Stimulated activated memory B cell treated with anti-CD40 and anti-IgM and Interleukin-4, amounts not matched to agents 10 μg/mL and 1 μg/mL and 100 μg/mL, for 72 hours (primary cell): ENCODE data around the gene OTX2.

ENCODE experiments used
- ATAC-seq: fragments of 150-1000 bp; cut with Tn5 transposase; 2 replicates; pipeline ENCODE4 v1.10.0; 2021
- H3K27ac Mint-ChIP-seq: one replicate; pipeline ENCODE4 v1.8.0; 2022; ENCODE audit warnings: mild to moderate bottlenecking, mixed read lengths
- H3K27me3 Mint-ChIP-seq: one replicate; pipeline ENCODE4 v1.8.0; 2022; ENCODE audit warnings: mixed read lengths
- H3K36me3 Mint-ChIP-seq: one replicate; pipeline ENCODE4 v1.8.0; 2022; ENCODE audit warnings: mixed read lengths
- H3K4me1 Mint-ChIP-seq: one replicate; pipeline ENCODE4 v1.8.0; 2022; ENCODE audit warnings: mixed read lengths
- H3K4me3 Mint-ChIP-seq: one replicate; pipeline ENCODE4 v1.8.0; 2022; ENCODE audit warnings: mild to moderate bottlenecking, moderate library complexity, mixed read lengths
- H3K9me3 Mint-ChIP-seq: one replicate; pipeline ENCODE4 v1.8.0; 2022; ENCODE audit warnings: mixed read lengths

The OTX2 gene

DNA sequence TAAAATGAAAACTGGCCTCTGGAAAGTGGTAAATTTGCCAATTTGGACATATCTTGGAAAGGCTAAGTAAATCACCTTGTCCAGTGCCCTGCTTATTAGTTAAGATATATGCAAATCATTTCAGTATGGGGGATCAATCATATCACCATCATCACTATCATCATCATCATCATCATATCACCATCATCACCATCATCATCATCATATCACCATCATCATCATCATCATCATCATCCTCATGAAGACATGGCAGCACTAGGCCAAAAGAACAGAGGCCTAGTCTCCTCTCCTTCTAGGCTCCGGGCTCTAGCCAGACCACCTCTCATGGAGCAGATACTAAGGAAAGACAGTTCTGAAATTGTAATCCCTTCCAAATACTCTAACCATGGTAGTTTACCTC is 20.3 kb downstream of the OTX2 start:
- Mint-ChIP-seq H3K27me3 (peaks cover 30% of the 10 kb centered on the region), H3K9me3 (peaks cover 4% of the 10 kb centered on the region), H3K36me3 (no peaks in the 10 kb centered on the region), H3K4me3 (no peak overlapping the region), H3K4me1 (no peaks in the 10 kb centered on the region), H3K27ac (no peak overlapping the region)
- ATAC-seq: no peak

GRCh38 chr14:56787530-56787929 is 22.7 kb downstream of the OTX2 start:
- Mint-ChIP-seq H3K9me3 (no peaks in the 10 kb centered on the region), H3K4me1 (no peaks in the 10 kb centered on the region), H3K27me3 (peaks cover 14% of the 10 kb centered on the region), H3K36me3 (no peaks in the 10 kb centered on the region), H3K4me3 (no peak overlapping the region), H3K27ac (no peak overlapping the region)
- ATAC-seq: no peak

DNA sequence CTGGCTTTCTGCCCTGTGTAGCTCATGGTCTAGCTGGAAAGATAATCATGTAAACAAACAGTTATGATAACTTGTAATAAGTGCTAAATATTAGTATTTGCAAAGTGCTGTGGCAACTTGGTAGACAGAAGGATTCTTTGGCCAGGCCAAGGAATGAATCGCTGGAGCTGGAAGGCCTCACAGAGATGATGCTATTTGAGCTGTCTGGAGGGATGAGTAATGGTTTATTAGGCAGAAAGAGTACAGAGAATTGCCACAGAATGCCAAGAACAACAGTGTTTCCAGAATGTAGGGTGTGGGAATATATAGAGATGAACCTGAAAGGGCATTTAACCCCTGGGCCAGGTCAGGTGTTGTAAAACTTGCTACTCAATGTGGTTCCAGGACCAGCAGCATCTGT is 27.6 kb downstream of the OTX2 start:
- Mint-ChIP-seq H3K27me3 (peaks cover under 1% of the 10 kb centered on the region), H3K36me3 (no peaks in the 10 kb centered on the region), H3K4me1 (no peaks in the 10 kb centered on the region), H3K27ac (no peak overlapping the region), H3K9me3 (no peaks in the 10 kb centered on the region), H3K4me3 (no peak overlapping the region)
- no peak for ATAC-seq

- H3K4me3 Mint-ChIP-seq: no peak overlapping the region
- H3K4me1 Mint-ChIP-seq: no peaks in the 10 kb centered on the region
- no peaks in the 10 kb centered on the region for H3K27me3 Mint-ChIP-seq
- no peak for ATAC-seq
- H3K36me3 Mint-ChIP-seq: no peaks in the 10 kb centered on the region
- no peaks in the 10 kb centered on the region for H3K9me3 Mint-ChIP-seq
- H3K27ac Mint-ChIP-seq: no peak overlapping the region
Measured at GRCh38 chr14:56774503-56774902, 35.8 kb downstream of the OTX2 start.

DNA sequence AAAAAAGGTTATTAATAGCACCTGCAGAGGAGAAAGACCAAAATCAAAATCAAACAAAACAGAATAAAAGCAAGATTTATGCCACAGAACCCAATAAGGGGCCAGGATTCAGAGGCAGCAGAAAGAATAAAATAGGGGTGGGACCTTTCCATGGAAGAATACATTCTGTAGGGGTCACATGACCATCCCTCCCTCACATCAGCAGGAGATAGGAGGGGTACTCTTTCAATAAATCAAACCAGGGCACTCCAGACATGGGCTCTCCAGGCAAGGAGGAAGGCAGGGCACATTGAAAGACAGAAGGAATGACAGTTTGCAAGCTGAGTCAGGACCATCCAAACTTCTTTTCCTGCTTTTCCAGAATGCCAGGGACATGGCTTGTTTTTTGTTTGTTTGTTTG is 39.8 kb downstream of the OTX2 start:
- no peak overlapping the region for H3K27ac Mint-ChIP-seq
- H3K4me3 Mint-ChIP-seq: no peak overlapping the region
- H3K4me1 Mint-ChIP-seq: no peaks in the 10 kb centered on the region

DNA sequence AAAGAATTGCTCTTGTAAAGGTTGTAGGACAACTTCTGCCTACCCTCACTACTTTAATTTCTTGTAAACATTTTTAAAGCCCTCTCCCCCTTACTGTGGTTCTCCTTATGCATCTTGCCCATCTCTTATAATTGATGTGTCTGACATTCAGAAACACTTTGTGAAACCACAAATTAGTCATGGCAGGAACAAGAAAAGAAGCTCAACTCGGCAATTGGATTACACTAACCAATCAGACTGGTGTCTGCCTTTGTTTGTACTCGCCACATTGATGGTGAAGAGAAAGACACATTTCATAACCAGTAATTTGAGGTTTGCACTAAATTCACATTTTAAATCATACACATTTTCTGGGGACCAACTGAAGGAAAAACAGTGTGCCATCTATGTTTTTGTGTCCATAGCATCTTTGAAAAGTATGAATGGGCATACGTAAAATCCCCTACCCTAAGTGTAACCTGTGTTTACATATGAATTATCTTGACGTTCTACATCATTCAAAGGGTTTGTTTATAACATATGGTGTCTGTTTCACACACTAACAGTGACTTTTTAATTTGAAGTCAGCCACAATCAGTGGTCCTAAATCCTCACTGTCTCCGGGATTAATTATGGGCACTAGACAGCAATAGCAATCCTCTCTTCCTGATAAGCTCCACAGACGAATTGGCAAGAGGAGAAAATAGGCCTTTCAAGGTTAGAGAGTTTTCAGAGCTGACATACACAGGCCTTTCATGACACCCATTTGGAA is 49.9 kb downstream of the OTX2 start:
- Mint-ChIP-seq H3K4me1 (no peaks in the 10 kb centered on the region), H3K27me3 (no peaks in the 10 kb centered on the region)

More for the DNA sequence above, 39.8 kb downstream of the OTX2 start:
- no peaks in the 10 kb centered on the region for H3K9me3 Mint-ChIP-seq
- ATAC-seq: no peak
- H3K27me3 Mint-ChIP-seq: no peaks in the 10 kb centered on the region
- H3K36me3 Mint-ChIP-seq: no peaks in the 10 kb centered on the region

DNA sequence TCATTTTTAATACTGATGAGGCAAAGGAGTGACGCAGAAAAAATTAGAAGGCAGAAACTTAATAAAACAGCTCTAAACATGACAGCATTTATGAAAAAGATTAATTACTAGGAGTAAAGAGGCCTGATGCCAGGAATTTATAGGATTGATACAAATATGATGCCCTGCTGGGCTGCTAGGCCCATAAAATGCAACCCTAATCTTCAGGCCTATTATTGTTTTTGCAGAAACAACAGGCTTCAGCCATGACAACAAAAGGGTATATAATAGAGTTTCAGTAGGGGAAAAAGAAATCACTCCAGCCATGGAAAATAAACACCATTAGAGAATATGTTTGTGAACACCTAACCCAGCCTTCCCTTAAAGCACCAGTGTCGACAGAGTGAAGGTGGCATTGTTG is 50.6 kb downstream of the OTX2 start:
- no peak for ATAC-seq
- H3K27ac Mint-ChIP-seq: no peak overlapping the region
- H3K9me3 Mint-ChIP-seq: no peaks in the 10 kb centered on the region
- no peak overlapping the region for H3K4me3 Mint-ChIP-seq
- no peaks in the 10 kb centered on the region for H3K4me1 Mint-ChIP-seq
- no peaks in the 10 kb centered on the region for H3K36me3 Mint-ChIP-seq
- no peaks in the 10 kb centered on the region for H3K27me3 Mint-ChIP-seq

More for the DNA sequence above, 49.9 kb downstream of the OTX2 start:
- no peak for ATAC-seq
- no peaks in the 10 kb centered on the region for H3K36me3 Mint-ChIP-seq
- no peak overlapping the region for H3K4me3 Mint-ChIP-seq
- no peak overlapping the region for H3K27ac Mint-ChIP-seq
- no peaks in the 10 kb centered on the region for H3K9me3 Mint-ChIP-seq

DNA sequence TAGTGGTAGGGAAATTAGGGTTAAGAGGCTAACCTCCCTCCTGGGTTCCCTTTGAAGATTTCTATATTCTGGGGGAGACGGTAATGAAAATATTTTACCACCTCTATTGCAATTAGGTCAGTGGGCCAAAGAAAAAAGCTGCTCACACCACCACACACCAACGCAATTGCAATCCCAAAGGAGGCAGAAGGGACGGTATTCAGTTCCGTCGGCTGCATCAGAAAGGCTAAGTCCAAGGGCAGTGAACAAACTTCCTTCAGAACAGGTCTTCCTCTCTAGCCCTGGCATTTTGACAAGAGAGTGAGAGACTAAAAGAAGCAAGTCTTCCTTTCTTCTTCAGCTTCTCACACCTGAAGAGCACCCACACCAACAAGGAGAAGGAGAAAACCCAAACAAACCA is 51.2 kb downstream of the OTX2 start:
- Mint-ChIP-seq H3K27ac (no peak overlapping the region), H3K4me1 (no peaks in the 10 kb centered on the region), H3K36me3 (no peaks in the 10 kb centered on the region), H3K4me3 (no peak overlapping the region), H3K27me3 (no peaks in the 10 kb centered on the region), H3K9me3 (no peaks in the 10 kb centered on the region)
- ATAC-seq: no peak

GRCh38 chr14:56754921-56755320 is 55.4 kb downstream of the OTX2 start:
- Mint-ChIP-seq H3K4me3 (no peak overlapping the region), H3K36me3 (no peaks in the 10 kb centered on the region), H3K9me3 (no peaks in the 10 kb centered on the region), H3K27me3 (no peaks in the 10 kb centered on the region), H3K27ac (no peak overlapping the region), H3K4me1 (no peaks in the 10 kb centered on the region)
- ATAC-seq: no peak

GRCh38 chr14:56753396-56753795 is 56.9 kb downstream of the OTX2 start:
- Mint-ChIP-seq H3K4me3 (no peak overlapping the region), H3K27me3 (peaks cover 9% of the 10 kb centered on the region), H3K36me3 (no peaks in the 10 kb centered on the region), H3K4me1 (no peaks in the 10 kb centered on the region), H3K9me3 (no peaks in the 10 kb centered on the region), H3K27ac (no peak overlapping the region)
- no peak for ATAC-seq

- H3K27me3 Mint-ChIP-seq: peaks cover 9% of the 10 kb centered on the region
- no peak overlapping the region for H3K4me3 Mint-ChIP-seq
- no peak overlapping the region for H3K27ac Mint-ChIP-seq
- H3K4me1 Mint-ChIP-seq: no peaks in the 10 kb centered on the region
- no peaks in the 10 kb centered on the region for H3K9me3 Mint-ChIP-seq
- ATAC-seq: no peak
- H3K36me3 Mint-ChIP-seq: no peaks in the 10 kb centered on the region
Measured at GRCh38 chr14:56752428-56752827, 57.9 kb downstream of the OTX2 start.

- no peak overlapping the region for H3K27ac Mint-ChIP-seq
- ATAC-seq: no peak
- no peaks in the 10 kb centered on the region for H3K4me1 Mint-ChIP-seq
- H3K9me3 Mint-ChIP-seq: no peaks in the 10 kb centered on the region
- H3K4me3 Mint-ChIP-seq: no peak overlapping the region
- peaks cover 9% of the 10 kb centered on the region for H3K27me3 Mint-ChIP-seq
- no peaks in the 10 kb centered on the region for H3K36me3 Mint-ChIP-seq
Measured at GRCh38 chr14:56751471-56751870, 58.8 kb downstream of the OTX2 start.
